Chondrocyte (in vitro differentiated cells): ENCODE data around the gene TXNDC8. TPM values are rescaled to one million over a fixed set of nuclear protein-coding genes. Genes with fewer than 3 reads are reported as not detected.
A peak's percentile ranks its signal among the peaks of the same experiment; 100 is the strongest.

ENCODE experiments used
- DNase-seq: peaks from one replicate; pipeline ENCODE4 v3.0.0; 2021; ENCODE audit warnings: mixed read lengths, low spot score
- H3K27ac Mint-ChIP-seq: one replicate; pipeline ENCODE4 v1.8.0; 2021; ENCODE audit warnings: mild to moderate bottlenecking, moderate library complexity, mixed read lengths; ENCODE audit not compliant: unreplicated experiment
- H3K27me3 Mint-ChIP-seq: 2 replicates; pipeline ENCODE4 v1.8.0; 2021; ENCODE audit warnings: low read depth, mixed read lengths
- H3K36me3 Mint-ChIP-seq: 2 replicates; pipeline ENCODE4 v1.8.0; 2021; ENCODE audit warnings: low read depth, mixed read lengths
- H3K4me1 Mint-ChIP-seq: 2 replicates; pipeline ENCODE4 v1.8.0; 2021; ENCODE audit warnings: low read depth, mild to moderate bottlenecking, mixed read lengths
- H3K4me3 Mint-ChIP-seq: one replicate; pipeline ENCODE4 v1.8.0; 2021; ENCODE audit warnings: mild to moderate bottlenecking, moderate library complexity, mixed read lengths; ENCODE audit not compliant: unreplicated experiment
- H3K9me3 Mint-ChIP-seq: 2 replicates; pipeline ENCODE4 v1.8.0; 2021; ENCODE audit warnings: low read depth, mixed read lengths
- long read RNA-seq: library from polyadenylated mRNA; stranded (forward); transcript quantifications from one replicate; pipeline ENCODE4 v2.0.0, GENCODE V29; 2021
- total RNA-seq: library from RNA; stranded (reverse); gene quantifications from 3 replicates; pipeline ENCODE4 v1.2.1, GENCODE V29; 2021
- TF ChIP-seq, protein P1 (sequence below): fragments of 200-600 bp; sonication (generic); IDR thresholded peaks from 2 replicates; pipeline ENCODE4 v1.5.0; 2021; ENCODE audit warnings: antibody characterized with exemption, mild to moderate bottlenecking, moderate library complexity

Gene TXNDC8
- not detected in 3 replicates for total RNA-seq
- long read RNA-seq, result 0 reads

GRCh38 chr9:110337727-110338126, at the start of gene TXNDC8:
TXNDC8 (minus strand) TSS chr9:110337863.
- Mint-ChIP-seq H3K9me3 (no peaks in the 10 kb centered on the region), H3K36me3 (no peaks in the 10 kb centered on the region), H3K4me3 (no peak within 1 kb of the TSS), H3K4me1 (peaks cover 11% of the 10 kb centered on the region), H3K27ac (peak within 1 kb of the TSS; percentile 63), H3K27me3 (no peaks in the 10 kb centered on the region)
- DNase-seq, result no peak
- TF ChIP-seq, protein P1, sequence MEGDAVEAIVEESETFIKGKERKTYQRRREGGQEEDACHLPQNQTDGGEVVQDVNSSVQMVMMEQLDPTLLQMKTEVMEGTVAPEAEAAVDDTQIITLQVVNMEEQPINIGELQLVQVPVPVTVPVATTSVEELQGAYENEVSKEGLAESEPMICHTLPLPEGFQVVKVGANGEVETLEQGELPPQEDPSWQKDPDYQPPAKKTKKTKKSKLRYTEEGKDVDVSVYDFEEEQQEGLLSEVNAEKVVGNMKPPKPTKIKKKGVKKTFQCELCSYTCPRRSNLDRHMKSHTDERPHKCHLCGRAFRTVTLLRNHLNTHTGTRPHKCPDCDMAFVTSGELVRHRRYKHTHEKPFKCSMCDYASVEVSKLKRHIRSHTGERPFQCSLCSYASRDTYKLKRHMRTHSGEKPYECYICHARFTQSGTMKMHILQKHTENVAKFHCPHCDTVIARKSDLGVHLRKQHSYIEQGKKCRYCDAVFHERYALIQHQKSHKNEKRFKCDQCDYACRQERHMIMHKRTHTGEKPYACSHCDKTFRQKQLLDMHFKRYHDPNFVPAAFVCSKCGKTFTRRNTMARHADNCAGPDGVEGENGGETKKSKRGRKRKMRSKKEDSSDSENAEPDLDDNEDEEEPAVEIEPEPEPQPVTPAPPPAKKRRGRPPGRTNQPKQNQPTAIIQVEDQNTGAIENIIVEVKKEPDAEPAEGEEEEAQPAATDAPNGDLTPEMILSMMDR, result no peak

DNA sequence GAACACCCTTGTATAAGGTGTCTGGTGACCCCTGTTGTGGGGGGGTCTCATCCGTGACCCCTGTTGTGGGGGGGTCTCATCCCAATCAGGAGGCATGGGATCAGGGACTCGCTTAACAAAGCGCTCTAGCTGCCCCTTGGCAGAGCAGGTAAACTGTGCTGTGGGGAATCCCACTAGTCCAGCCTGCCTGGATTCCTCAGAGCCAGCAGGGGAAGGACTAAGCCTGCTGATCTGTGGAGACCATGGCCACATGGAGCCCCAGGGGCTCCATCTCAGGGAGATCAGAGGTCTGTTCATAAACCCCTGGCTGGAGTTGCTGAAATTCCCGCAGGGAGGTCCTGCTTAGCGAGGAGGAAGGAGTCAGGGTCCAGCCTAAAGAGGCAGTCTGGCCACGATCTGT, 45.8 kb upstream of the TXNDC8 start:
- Mint-ChIP-seq H3K36me3 (peaks cover 8% of the 10 kb centered on the region), H3K27ac (no peak overlapping the region), H3K9me3 (peaks cover 6% of the 10 kb centered on the region), H3K27me3 (peaks cover 11% of the 10 kb centered on the region), H3K4me1 (no peaks in the 10 kb centered on the region), H3K4me3 (no peak overlapping the region)
- no peak for DNase-seq
- TF ChIP-seq, protein P1, result no peak

GRCh38 chr9:110382731-110383130, 45.1 kb upstream of the TXNDC8 start:
- Mint-ChIP-seq H3K4me1 (no peaks in the 10 kb centered on the region), H3K27me3 (peaks cover 18% of the 10 kb centered on the region), H3K27ac (no peak overlapping the region), H3K9me3 (peaks cover 6% of the 10 kb centered on the region), H3K36me3 (peaks cover 8% of the 10 kb centered on the region), H3K4me3 (no peak overlapping the region)
- TF ChIP-seq, protein P1, result no peak
- DNase-seq, result no peak

DNA sequence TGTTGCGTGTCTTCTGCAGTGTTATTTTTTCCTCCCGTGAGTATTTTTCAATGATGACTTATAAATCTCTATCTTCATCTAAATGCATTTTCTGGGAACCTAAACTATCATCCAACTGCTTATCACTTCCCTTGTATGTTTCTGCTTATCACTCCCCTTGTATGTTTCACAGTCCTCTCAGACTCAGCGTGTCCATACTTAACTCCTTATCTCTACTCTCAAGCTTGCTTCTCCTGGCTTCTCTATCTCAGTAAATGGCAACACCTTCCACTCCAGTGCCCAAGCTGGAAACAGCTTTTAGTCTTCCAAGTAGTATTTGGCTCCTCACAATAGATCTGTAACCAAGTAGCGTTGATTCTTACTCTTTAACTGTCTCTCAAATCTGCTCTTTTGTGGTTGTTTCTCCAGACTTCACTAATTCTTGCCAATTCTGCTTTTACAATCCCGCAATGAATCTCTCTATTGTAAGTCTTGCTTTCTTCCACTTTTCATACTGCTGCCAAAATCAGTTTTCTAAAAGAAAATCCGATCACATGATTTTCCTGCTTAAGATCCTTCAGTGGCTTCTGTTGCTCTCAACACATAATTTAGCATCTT, 33.8 kb upstream of the TXNDC8 start:
- Mint-ChIP-seq H3K27me3 (no peaks in the 10 kb centered on the region), H3K27ac (no peak overlapping the region), H3K4me1 (no peaks in the 10 kb centered on the region), H3K4me3 (no peak overlapping the region), H3K36me3 (no peaks in the 10 kb centered on the region), H3K9me3 (no peaks in the 10 kb centered on the region)
- DNase-seq, result no peak
- TF ChIP-seq, protein P1, result no peak

DNA sequence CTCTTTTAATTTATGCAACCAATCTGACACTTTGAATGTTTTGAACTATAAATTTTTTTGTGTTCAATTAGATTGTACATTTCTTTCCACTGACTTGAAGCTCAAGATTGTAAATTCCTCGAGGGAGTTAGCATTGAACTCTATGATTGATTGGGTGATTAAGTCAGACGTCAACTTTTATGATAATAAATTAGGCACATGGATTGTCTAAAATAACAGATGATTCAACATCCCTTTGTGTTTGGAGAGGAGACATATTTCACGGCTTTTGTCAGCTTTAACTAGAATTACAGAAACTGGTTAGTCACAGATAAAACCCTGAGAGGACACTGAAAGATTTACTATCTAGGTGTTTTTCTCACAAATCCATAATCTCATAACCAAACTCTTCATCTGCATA, 32.7 kb upstream of the TXNDC8 start:
- TF ChIP-seq, protein P1, result no peak
- H3K36me3 Mint-ChIP-seq, result no peaks in the 10 kb centered on the region
- H3K27ac Mint-ChIP-seq, result no peak overlapping the region
- H3K27me3 Mint-ChIP-seq, result no peaks in the 10 kb centered on the region
- H3K4me1 Mint-ChIP-seq, result no peaks in the 10 kb centered on the region
- DNase-seq, result no peak
- no peaks in the 10 kb centered on the region for H3K9me3 Mint-ChIP-seq
- H3K4me3 Mint-ChIP-seq, result no peak overlapping the region
